ENCODE results near the gene SV2B.

- no peak for TF ChIP-seq EZH2 (IDR thresholded peaks at IDR 0.05; ENCODE audit: borderline replicate concordance, low read depth, low read length, poor library complexity, severe bottlenecking)
- no peak for TF ChIP-seq CTCF (conservative IDR thresholded peaks at IDR 0.05; ENCODE audit: low read depth, low read length)
Observed at GRCh38 chr15:91101608-91101920, 1.5 kb downstream of the SV2B start.

All from A673 (cell line).